ENCODE measurements around the gene LMCD1.

The LMCD1 gene

GRCh38 chr3:8509961-8510360 lies 8.3 kb downstream of the LMCD1 start:
- H3K4me3 ChIP-seq (replicated peaks; ENCODE audit: insufficient read depth, low read length), result no peak overlapping the region
- no peak for DNase-seq (ENCODE audit: low read depth in 1 of 2, low spot score in 1 of 2)
- no peak overlapping the region for H3K27ac ChIP-seq (replicated peaks)
- no peak for TF ChIP-seq POLR2AphosphoS5 (IDR thresholded peaks at IDR 0.05; ENCODE audit: low read depth)
- TF ChIP-seq GABPA (IDR thresholded peaks at IDR 0.05; ENCODE audit: low read depth), result no peak
- TF ChIP-seq REST (IDR thresholded peaks at IDR 0.05; ENCODE audit: insufficient replicate concordance, low read depth), result no peak
- no peak for TF ChIP-seq SPI1 (IDR thresholded peaks at IDR 0.05; ENCODE audit: borderline replicate concordance, low read depth)
- TF ChIP-seq, protein P1, sequence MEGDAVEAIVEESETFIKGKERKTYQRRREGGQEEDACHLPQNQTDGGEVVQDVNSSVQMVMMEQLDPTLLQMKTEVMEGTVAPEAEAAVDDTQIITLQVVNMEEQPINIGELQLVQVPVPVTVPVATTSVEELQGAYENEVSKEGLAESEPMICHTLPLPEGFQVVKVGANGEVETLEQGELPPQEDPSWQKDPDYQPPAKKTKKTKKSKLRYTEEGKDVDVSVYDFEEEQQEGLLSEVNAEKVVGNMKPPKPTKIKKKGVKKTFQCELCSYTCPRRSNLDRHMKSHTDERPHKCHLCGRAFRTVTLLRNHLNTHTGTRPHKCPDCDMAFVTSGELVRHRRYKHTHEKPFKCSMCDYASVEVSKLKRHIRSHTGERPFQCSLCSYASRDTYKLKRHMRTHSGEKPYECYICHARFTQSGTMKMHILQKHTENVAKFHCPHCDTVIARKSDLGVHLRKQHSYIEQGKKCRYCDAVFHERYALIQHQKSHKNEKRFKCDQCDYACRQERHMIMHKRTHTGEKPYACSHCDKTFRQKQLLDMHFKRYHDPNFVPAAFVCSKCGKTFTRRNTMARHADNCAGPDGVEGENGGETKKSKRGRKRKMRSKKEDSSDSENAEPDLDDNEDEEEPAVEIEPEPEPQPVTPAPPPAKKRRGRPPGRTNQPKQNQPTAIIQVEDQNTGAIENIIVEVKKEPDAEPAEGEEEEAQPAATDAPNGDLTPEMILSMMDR (IDR thresholded peaks at IDR 0.05; ENCODE audit: insufficient read depth, low read length), result no peak
- no peaks in the 10 kb centered on the region for H3K27me3 ChIP-seq (ENCODE audit: insufficient read depth, poor library complexity, severe bottlenecking)

DNA sequence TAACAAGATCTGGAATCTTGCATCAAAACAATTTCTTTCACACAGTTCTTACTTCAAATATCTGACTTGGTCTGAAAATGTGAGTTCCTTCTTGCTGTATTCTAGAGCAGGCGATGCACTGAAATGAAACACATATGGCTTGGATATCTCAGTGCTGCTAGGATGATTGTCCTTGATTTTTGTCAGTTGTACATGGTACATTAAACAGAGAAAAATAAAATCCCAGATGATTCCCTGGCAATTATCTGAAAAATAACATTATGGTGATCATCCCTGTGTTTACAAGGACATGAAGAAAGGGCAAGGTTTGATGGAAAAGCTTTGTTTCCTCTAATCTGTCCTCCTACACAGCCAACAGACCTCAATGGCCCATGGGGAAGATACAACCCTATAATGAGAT lies 10.6 kb downstream of the LMCD1 start:
- no peak overlapping the region for H3K27ac ChIP-seq (replicated peaks)
- no peak overlapping the region for H3K4me3 ChIP-seq (replicated peaks; ENCODE audit: insufficient read depth, low read length)
- no peaks in the 10 kb centered on the region for H3K27me3 ChIP-seq (ENCODE audit: insufficient read depth, poor library complexity, severe bottlenecking)
- DNase-seq (ENCODE audit: low read depth in 1 of 2, low spot score in 1 of 2), result no peak
- TF ChIP-seq REST (IDR thresholded peaks at IDR 0.05; ENCODE audit: insufficient replicate concordance, low read depth) (no peak), GABPA (IDR thresholded peaks at IDR 0.05; ENCODE audit: low read depth) (no peak), POLR2AphosphoS5 (IDR thresholded peaks at IDR 0.05; ENCODE audit: low read depth) (no peak), SPI1 (IDR thresholded peaks at IDR 0.05; ENCODE audit: borderline replicate concordance, low read depth) (no peak)

- H3K4me3 ChIP-seq (replicated peaks; ENCODE audit: insufficient read depth, low read length), result no peak overlapping the region
- DNase-seq (ENCODE audit: low read depth in 1 of 2, low spot score in 1 of 2), result no peak
- no peaks in the 10 kb centered on the region for H3K27me3 ChIP-seq (ENCODE audit: insufficient read depth, poor library complexity, severe bottlenecking)
- H3K27ac ChIP-seq (replicated peaks), result no peak overlapping the region
- TF ChIP-seq GABPA (IDR thresholded peaks at IDR 0.05; ENCODE audit: low read depth), result no peak
Observed at GRCh38 chr3:8516047-8516661, 14.5 kb downstream of the LMCD1 start.

DNA sequence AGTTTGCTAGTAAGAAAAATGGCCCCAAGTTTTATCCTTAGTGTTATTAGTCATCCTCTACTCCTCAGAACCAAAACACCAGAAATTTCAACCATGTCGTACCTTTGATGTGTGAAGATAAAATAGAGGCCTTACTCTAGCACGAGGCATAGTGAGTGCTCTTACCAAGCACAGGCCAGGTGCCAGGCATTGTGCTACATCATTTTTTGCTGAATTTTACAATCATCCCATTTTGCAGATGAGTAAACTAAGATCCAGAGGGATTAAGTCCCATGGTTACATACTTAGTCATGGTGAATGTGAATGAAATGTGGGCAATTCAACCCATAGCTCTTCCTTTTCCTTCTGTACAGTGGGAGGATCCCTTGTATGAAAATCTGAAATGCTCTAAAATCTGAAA lies 15.2 kb downstream of the LMCD1 start:
- DNase-seq (ENCODE audit: low read depth in 1 of 2, low spot score in 1 of 2), result no peak
- Histone ChIP-seq H3K27ac (replicated peaks) (no peak overlapping the region), H3K4me3 (replicated peaks; ENCODE audit: insufficient read depth, low read length) (no peak overlapping the region), H3K27me3 (ENCODE audit: insufficient read depth, poor library complexity, severe bottlenecking) (no peaks in the 10 kb centered on the region)
- TF ChIP-seq SPI1 (IDR thresholded peaks at IDR 0.05; ENCODE audit: borderline replicate concordance, low read depth), result no peak
- TF ChIP-seq GABPA (IDR thresholded peaks at IDR 0.05; ENCODE audit: low read depth), result no peak
- no peak for TF ChIP-seq REST (IDR thresholded peaks at IDR 0.05; ENCODE audit: insufficient replicate concordance, low read depth)
- TF ChIP-seq POLR2AphosphoS5 (IDR thresholded peaks at IDR 0.05; ENCODE audit: low read depth), result no peak
- TF ChIP-seq, protein P1 (IDR thresholded peaks at IDR 0.05; ENCODE audit: insufficient read depth, low read length), result no peak
